Activated CD4-positive, alpha-beta T cell treated with anti-CD3 and anti-CD28 coated beads for 1 hour (primary cell): ENCODE measurements around the gene CNRIP1.

Source experiments
- DNase-seq: peaks from one replicate; pipeline ENCODE4 v3.0.0-alpha.2; 2020

CNRIP1 gene

GRCh38 chr2:68291314-68291713 is 28.4 kb downstream of the CNRIP1 start:
- DNase-seq = no peak

- no peak for DNase-seq
Observed at GRCh38 chr2:68290901-68291300, 28.8 kb downstream of the CNRIP1 start.

GRCh38 chr2:68287580-68288441 is 31.9 kb downstream of the CNRIP1 start:
- no peak for DNase-seq

GRCh38 chr2:68284896-68285295 is 34.9 kb downstream of the CNRIP1 start:
- no peak for DNase-seq

- DNase-seq = no peak
Observed at GRCh38 chr2:68283419-68283812, 36.3 kb downstream of the CNRIP1 start.

GRCh38 chr2:68282811-68283418 is 36.8 kb downstream of the CNRIP1 start:
- DNase-seq = no peak

GRCh38 chr2:68280796-68281195 is 39.0 kb downstream of the CNRIP1 start:
- DNase-seq = no peak

- DNase-seq = no peak
Observed at GRCh38 chr2:68280348-68280747, 39.4 kb downstream of the CNRIP1 start.

GRCh38 chr2:68279691-68280090 is 40.1 kb downstream of the CNRIP1 start:
- no peak for DNase-seq

GRCh38 chr2:68278169-68278568 is 41.6 kb downstream of the CNRIP1 start:
- no peak for DNase-seq

GRCh38 chr2:68274022-68274421 is 45.7 kb downstream of the CNRIP1 start:
- DNase-seq = no peak

GRCh38 chr2:68272246-68272994 is 47.3 kb downstream of the CNRIP1 start:
- no peak for DNase-seq

GRCh38 chr2:68266655-68267054 is 53.1 kb downstream of the CNRIP1 start:
- DNase-seq = no peak

- DNase-seq = no peak
Observed at GRCh38 chr2:68263632-68264031, 56.1 kb downstream of the CNRIP1 start.

- DNase-seq = no peak
Observed at GRCh38 chr2:68258851-68259250, 60.9 kb downstream of the CNRIP1 start.

GRCh38 chr2:68256093-68256450 is 63.7 kb downstream of the CNRIP1 start:
- DNase-seq = no peak

- no peak for DNase-seq
Observed at GRCh38 chr2:68253219-68254068, 66.3 kb downstream of the CNRIP1 start.

- peak; percentile 89 for DNase-seq
Observed at GRCh38 chr2:68252400-68253218, 67.1 kb downstream of the CNRIP1 start, which contains the start of gene PPP3R1. Gene PPP3R1 (minus strand): TSS chr2:68252532. CDS start chr2:68252127, 405 bp downstream.

GRCh38 chr2:68251855-68252399 is 67.8 kb downstream of the CNRIP1 start:
- peak; percentile 29 for DNase-seq

- peak; percentile 64 for DNase-seq
Observed at GRCh38 chr2:68251187-68251854, 68.4 kb downstream of the CNRIP1 start.

GRCh38 chr2:68250652-68251186 is 69.0 kb downstream of the CNRIP1 start:
- no peak for DNase-seq
